Motor neuron (in vitro differentiated cells): Measurements from ENCODE around the gene CDK5. TPM values are rescaled to one million over a fixed set of nuclear protein-coding genes. Genes with fewer than 3 reads are reported as not detected.
A peak's percentile ranks its signal among the peaks of the same experiment; 100 is the strongest.

Source experiments
- ATAC-seq, 8 experiments: fragments of 200-7000 bp; cut with Tn5 transposase; replicated peaks in 6 of 8; 2 replicates each; pipeline ENCODE4 v1.8.0; 2021; ENCODE audit warnings: mild to moderate bottlenecking in 8 of 8, moderate library complexity in 8 of 8
- H3K27ac ChIP-seq, 2 donors: fragments of 250-450 bp; sonication (Bioruptor Pico); 2 replicates each; pipeline ENCODE4 v1.9.0; 2021; ENCODE audit warnings: antibody characterized with exemption in 2 of 2, mild to moderate bottlenecking in 2 of 2, moderate library complexity in 1 of 2
- H3K4me1 ChIP-seq, 2 donors: fragments of 250-450 bp; sonication (Bioruptor Pico); replicated peaks in 1 of 2; 2 replicates each; pipeline ENCODE4 v1.6.1; 2021; ENCODE audit warnings: antibody characterized with exemption in 2 of 2, mild to moderate bottlenecking in 2 of 2, moderate library complexity in 1 of 2
- H3K4me3 ChIP-seq, 5 donors: fragments of 250-450 bp; sonication (Bioruptor Pico); 2 replicates each; pipeline ENCODE4 v1.9.0; 2021; ENCODE audit warnings: antibody characterized with exemption in 5 of 5, mild to moderate bottlenecking in 5 of 5, moderate library complexity in 4 of 5
- WGBS, 10 experiments: fragments of 450-650 bp; shearing (Covaris generic); methylation state at CpG; one replicate each; pipeline ENCODE4 v1.0.0; 2022; 5-methylcytosine and 5-hydroxymethylcytosine counted together
- in situ Hi-C, 9 experiments: fragments of 400-800 bp; cut with MboI; loops; one replicate each; pipeline ENCODE4 v1.15.0; 2021; ENCODE audit warnings: low sequenced_read_pairs in 9 of 9, low pct_unique_long_range_greater_than_20kb in 2 of 9; ENCODE audit not compliant: unreplicated experiment in 9 of 9
- total RNA-seq, 8 experiments: library from RNA; unstranded; fragments of 300-600 nt; gene quantifications; 2 replicates each; pipeline versions ENCODE4 v1.2.3 to v1.2.4, GENCODE V29; 2022

CDK5 gene
- total RNA-seq, 8 experiments from 2014 or later, result 18.7 to 28.6 (median 22.3) TPM

GRCh38 chr7:151091988-151092387, 34.3 kb upstream of the CDK5 start:
- no peak for ATAC-seq
- in situ Hi-C loops, result no loop called here
- Histone ChIP-seq H3K27ac (no peak overlapping the region), H3K4me3 (no peak overlapping the region), H3K4me1 (peaks cover 20 to 22% of the 10 kb centered on the region in 2 donors)
- 88 to 100% (median 95%) methylated on average over 1 to 14 of the region's 14 CpGs; no CpG with 5 or more reads in 4 of the 10 experiments for WGBS, 10 experiments

GRCh38 chr7:151091431-151091830, 33.7 kb upstream of the CDK5 start:
- in situ Hi-C loops, result no loop called here
- no peak for ATAC-seq
- Histone ChIP-seq H3K4me3 (no peak overlapping the region), H3K27ac (no peak overlapping the region), H3K4me1 (peaks cover 20 to 22% of the 10 kb centered on the region in 2 donors)
- WGBS, 10 experiments, result 8 to 86% (median 48%) methylated on average over 1 to 4 of the region's 6 CpGs; no CpG with 5 or more reads in 3 of the 10 experiments

- ATAC-seq, result no peak
- WGBS, 10 experiments, result 80 to 100% (median 83%) methylated on average over 1 to 2 of the region's 7 CpGs; no CpG with 5 or more reads in 7 of the 10 experiments
- no peak overlapping the region for H3K27ac ChIP-seq
- H3K4me1 ChIP-seq, result peaks cover 20 to 22% of the 10 kb centered on the region in 2 donors
- H3K4me3 ChIP-seq, result no peak overlapping the region
- in situ Hi-C loops, result no loop called here
Observed at GRCh38 chr7:151091003-151091402, 33.3 kb upstream of the CDK5 start.

GRCh38 chr7:151089893-151090730, 32.4 kb upstream of the CDK5 start:
- H3K4me3 ChIP-seq, result no peak overlapping the region
- no peak for ATAC-seq
- H3K4me1 ChIP-seq, result peaks cover 22 to 27% of the 10 kb centered on the region in 2 donors
- in situ Hi-C loops, result no loop called here
- H3K27ac ChIP-seq, result no peak overlapping the region
- WGBS, 10 experiments, result 68 to 100% (median 89%) methylated on average over 1 to 7 of the region's 22 CpGs; no CpG with 5 or more reads in 3 of the 10 experiments

GRCh38 chr7:151088856-151089699, 31.4 kb upstream of the CDK5 start:
- peak; percentile 23 to 56 (median 46) for ATAC-seq
- Histone ChIP-seq H3K4me3 (peak overlapping the region; percentile 54 to 87 (median 71)), H3K27ac (no peak overlapping the region), H3K4me1 (peaks cover 22 to 27% of the 10 kb centered on the region in 2 donors)
- in situ Hi-C loops, result no loop called here
- WGBS, 10 experiments, result 0 to 31% (median 15%) methylated on average over 1 to 14 of the region's 30 CpGs; no CpG with 5 or more reads in 2 of the 10 experiments

GRCh38 chr7:151088019-151088855, 30.5 kb upstream of the CDK5 start:
- in situ Hi-C loops, result no loop called here
- Histone ChIP-seq H3K4me3 (peak overlapping the region; percentile 54 to 87 (median 71)), H3K4me1 (peaks cover 24 to 30% of the 10 kb centered on the region in 2 donors), H3K27ac (no peak overlapping the region)
- no peak for ATAC-seq
- 0 to 39% (median 11%) methylated on average over 1 to 13 of the region's 16 CpGs; no CpG with 5 or more reads in 2 of the 10 experiments for WGBS, 10 experiments

GRCh38 chr7:151087245-151088018, 29.7 kb upstream of the CDK5 start:
- in situ Hi-C loops, result no loop called here
- Histone ChIP-seq H3K27ac (peak overlapping the region; percentile 81 to 87), H3K4me3 (peak overlapping the region; percentile 54 to 87 (median 71)), H3K4me1 (peaks cover 28 to 32% of the 10 kb centered on the region in 2 donors)
- ATAC-seq, result peak in 7 of 8 experiments; percentile 2 to 10 (median 8)
- 0% methylated on average over 1 to 9 of the region's 70 CpGs; no CpG with 5 or more reads in 6 of the 10 experiments for WGBS, 10 experiments

- ATAC-seq, result peak in 5 of 8 experiments; percentile 0 to 2 (median 1)
- peaks cover 34 to 38% of the 10 kb centered on the region in 2 donors for H3K4me1 ChIP-seq
- peak overlapping the region; percentile 54 to 87 (median 71) for H3K4me3 ChIP-seq
- WGBS, 10 experiments, result no CpG with 5 or more reads among the region's 56 CpGs
- peak overlapping the region; percentile 81 to 87 for H3K27ac ChIP-seq
- in situ Hi-C loops, result no loop called here
Observed at GRCh38 chr7:151086802-151087244, 29.1 kb upstream of the CDK5 start.

GRCh38 chr7:151085691-151086620, 28.3 kb upstream of the CDK5 start, which contains the start of gene AGAP3:
Gene AGAP3, plus strand, starts transcription at chr7:151086475. Its CDS starts 267 bp downstream, at chr7:151086742.
- in situ Hi-C loops, result no loop called here
- H3K27ac ChIP-seq, result peak within 1 kb of the TSS; percentile 81 to 87
- H3K4me3 ChIP-seq, result peak within 1 kb of the TSS; percentile 54 to 87 (median 71)
- peak; percentile 22 to 71 (median 62) for ATAC-seq
- H3K4me1 ChIP-seq, result peaks cover 43 to 47% of the 10 kb centered on the region in 2 donors
- 0 to 20% (median 0%) methylated on average over 1 to 4 of the region's 84 CpGs; no CpG with 5 or more reads in 3 of the 10 experiments for WGBS, 10 experiments

GRCh38 chr7:151085329-151085690, 27.6 kb upstream of the CDK5 start:
- H3K4me3 ChIP-seq, result peak overlapping the region in 4 of 5 donors; percentile 54 to 87 (median 70)
- ATAC-seq, result no peak
- H3K27ac ChIP-seq, result peak overlapping the region in 1 of 2 donors; percentile 81
- WGBS, 10 experiments, result 0 to 88% (median 56%) methylated on average over 1 to 4 of the region's 5 CpGs; no CpG with 5 or more reads in 5 of the 10 experiments
- in situ Hi-C loops, result no loop called here
- H3K4me1 ChIP-seq, result peaks cover 44 to 48% of the 10 kb centered on the region in 2 donors

- in situ Hi-C loops, result no loop called here
- ATAC-seq, result no peak
- Histone ChIP-seq H3K4me1 (peaks cover 40 to 46% of the 10 kb centered on the region in 2 donors), H3K27ac (peak overlapping the region; percentile 67 to 72), H3K4me3 (peak overlapping the region; percentile 72 to 95 (median 94))
- 33 to 100% (median 61%) methylated on average over 1 to 3 of the region's 3 CpGs; no CpG with 5 or more reads in 4 of the 10 experiments for WGBS, 10 experiments
Observed at GRCh38 chr7:151083824-151084160, 26.1 kb upstream of the CDK5 start.
